Activated CD4-positive, alpha-beta T cell treated with anti-CD3 and anti-CD28 coated beads, Interleukin-2, Interleukin-6, amounts not matched to agents 100 ng/mL and 50 ng/mL, durations not matched to agents 16 hours and 8 hours (primary cell): Measurements from ENCODE around the gene SPECC1.
"Not testable (repeated sequence)": the region's sequence is repeated elsewhere in the genome, so short reads cannot be mapped to it uniquely, and the experiment has no call there.

Source experiments
- DNase-seq: peaks from one replicate; pipeline ENCODE4 v3.0.0-alpha.2; 2020

Gene SPECC1

DNA sequence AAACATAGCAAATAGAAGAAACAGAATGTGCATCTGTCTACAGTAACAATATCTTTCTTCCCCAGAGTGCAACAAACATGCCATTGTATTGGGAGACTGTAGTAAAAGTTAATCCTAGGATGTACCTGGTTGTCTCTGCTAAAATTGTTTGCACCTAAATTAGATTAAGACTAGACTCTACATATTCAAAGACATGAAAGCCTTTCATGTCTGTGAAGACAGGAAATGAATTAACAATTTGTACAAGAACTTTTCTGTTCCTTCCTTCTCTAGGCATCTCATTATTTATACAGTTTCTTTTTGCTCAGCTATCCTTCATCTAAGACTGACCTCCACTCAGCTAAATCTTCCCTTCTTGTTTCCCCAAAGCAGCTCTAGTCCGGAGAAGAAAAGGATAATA, 237.5 kb downstream of the SPECC1 start:
- DNase-seq, result no peak

GRCh38 chr17:20253323-20253722, 244.2 kb downstream of the SPECC1 start:
- no peak for DNase-seq

DNA sequence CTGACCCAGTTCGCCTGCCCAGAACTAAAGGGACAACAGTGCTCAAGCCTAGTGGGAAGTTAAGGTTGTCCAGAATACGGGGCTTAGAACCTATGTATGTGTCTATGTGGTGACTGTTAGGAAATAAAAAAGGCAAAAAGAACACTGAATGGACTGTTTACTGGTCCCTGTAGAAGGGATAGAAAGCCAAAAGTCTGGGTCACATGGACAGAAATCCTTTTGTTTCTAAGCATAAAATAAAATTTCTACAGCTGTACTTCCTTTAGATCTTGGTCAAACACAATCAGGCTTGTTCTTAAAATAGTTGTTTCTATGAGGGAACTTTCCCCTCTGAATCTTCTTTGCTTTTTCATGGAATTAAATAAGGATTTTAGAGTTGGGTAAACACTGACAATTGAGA, 245.4 kb downstream of the SPECC1 start:
- DNase-seq, result no peak

GRCh38 chr17:20256144-20256543, 247.0 kb downstream of the SPECC1 start:
- DNase-seq, result no peak

GRCh38 chr17:20257008-20257407, 247.8 kb downstream of the SPECC1 start:
- no peak for DNase-seq

DNA sequence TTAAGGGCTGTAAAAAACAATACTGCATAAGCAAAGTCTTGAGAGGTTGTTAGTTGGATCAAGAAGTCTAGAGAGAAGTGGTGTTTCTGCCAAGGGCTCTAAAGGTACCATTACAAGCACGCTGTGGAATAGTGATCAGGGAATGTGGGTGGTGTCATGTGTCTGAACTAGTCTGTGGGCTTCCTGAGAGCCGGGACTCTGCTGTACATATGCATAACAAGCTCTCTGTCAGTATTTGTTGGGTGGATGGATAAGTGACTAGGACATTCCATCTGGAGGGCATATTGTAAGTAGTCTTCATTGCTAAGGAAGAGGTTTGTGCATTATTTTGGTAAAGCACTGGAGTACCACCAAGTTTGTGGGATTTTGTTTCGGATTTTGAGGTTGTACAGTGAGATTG, 248.6 kb downstream of the SPECC1 start:
- no peak for DNase-seq

GRCh38 chr17:20259668-20260067, 250.5 kb downstream of the SPECC1 start:
- DNase-seq, result no peak

DNA sequence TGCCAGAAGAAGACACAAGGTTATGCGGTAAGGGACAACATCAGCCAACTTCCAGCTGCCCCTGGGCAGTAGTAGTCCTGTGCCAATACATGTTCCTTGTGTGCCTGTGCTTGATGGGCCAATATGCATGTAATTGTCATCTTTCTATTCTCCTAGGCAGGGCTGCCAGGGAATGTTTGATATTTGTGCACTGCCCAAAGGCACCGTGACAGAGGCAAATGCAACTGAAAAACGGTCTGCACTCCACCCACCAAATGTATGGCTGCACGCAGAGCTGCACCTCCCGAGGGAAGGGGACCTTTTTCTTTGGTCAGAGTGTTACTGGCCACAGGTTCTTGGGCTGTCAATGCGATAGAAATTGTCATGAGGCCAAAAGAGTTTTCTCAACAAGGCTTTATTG, 251.1 kb downstream of the SPECC1 start:
- DNase-seq, result no peak

GRCh38 chr17:20262226-20263114, 253.3 kb downstream of the SPECC1 start:
- DNase-seq, result no peak

- DNase-seq, result not testable (repeated sequence)
These were observed 253.9 kb downstream of the SPECC1 start for GRCh38 chr17:20263115-20263433.

GRCh38 chr17:20263595-20263994, 254.4 kb downstream of the SPECC1 start:
- DNase-seq, result no peak

DNA sequence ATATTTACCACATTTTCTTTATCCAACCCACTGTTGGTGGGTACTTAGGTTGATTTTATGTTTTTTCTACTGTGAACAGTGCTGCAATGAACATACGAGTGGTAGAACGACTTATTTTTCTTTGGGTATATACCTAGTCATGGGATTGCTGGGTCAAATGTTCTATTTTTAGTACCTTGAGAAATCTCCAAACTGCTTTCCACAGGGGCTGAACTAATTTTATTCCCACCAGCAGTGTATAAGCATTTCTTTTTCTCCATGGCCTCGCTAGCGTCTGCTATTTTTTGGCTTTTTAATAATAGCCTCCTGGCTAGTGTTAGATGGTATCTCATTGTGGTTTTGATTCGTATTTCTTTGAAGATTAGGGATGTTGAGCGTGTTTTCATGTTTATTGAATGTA, 255.8 kb downstream of the SPECC1 start:
- DNase-seq, result no peak

GRCh38 chr17:20266806-20267458, 257.8 kb downstream of the SPECC1 start:
- no peak for DNase-seq

DNA sequence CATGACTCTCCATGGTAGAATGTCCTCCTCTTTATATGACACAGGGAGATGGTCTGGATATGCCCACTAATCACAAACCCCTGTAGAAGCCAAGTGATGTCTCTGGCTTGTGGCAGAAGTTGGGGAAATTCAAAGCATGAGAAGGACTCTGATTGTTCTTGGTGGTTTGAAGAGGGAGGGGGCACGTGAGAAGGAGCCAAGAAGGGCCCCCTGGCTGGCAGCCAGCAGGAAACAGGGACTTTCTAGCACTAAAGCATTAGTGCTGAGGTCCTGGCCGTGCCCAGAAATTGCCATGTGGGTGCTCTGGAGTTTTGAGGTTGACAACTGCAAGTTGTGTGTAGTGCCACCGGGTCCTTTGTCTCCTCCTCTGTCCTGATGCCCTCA, 258.3 kb downstream of the SPECC1 start:
- DNase-seq, result no peak

DNA sequence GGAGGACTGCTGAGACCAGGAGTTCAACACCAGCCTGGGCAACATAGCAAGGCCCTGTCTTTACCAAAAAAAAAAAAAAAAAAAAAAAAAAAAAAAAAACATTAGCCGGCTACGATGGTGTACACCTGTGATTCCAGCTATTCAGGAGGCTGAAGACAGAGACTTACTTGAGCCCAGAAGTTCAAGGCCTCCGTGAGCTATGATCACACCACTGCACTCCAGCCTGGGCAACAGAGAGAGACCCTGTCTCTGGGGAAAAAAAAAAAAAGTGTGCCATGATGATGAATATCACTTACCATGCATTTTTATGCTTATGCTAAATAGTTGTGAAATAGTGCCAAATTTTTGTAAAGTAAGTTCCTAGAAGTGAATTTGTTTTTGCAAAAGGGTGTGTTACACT, 261.2 kb downstream of the SPECC1 start:
- DNase-seq, result no peak

DNA sequence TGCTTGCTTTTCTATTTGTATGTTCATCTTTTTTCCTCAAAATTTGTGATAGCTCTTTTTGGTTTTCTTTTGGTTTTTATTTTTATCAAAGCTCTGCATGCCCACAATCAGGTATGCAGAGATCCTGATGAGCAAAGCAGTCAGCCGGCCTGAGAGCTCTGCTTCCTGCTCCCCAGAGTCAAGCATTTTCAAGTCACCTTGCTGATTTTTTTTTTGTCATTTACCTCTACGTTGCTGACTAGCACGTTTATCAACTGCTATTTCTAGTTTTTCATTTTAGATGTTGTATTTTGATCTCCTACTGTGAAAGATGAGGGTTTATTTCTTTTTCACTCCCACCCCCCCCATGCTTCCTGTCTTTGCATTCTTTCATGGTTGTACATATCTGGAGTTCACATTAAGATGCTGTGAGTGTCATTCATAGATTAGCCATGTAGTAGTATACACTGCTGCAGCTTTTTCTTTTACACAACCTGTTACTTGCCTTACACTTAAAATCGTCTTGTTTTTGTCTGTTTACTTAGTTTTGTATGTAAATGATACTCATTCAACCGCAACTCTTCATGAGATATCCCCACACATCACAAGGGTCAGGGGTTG, 262.0 kb downstream of the SPECC1 start:
- DNase-seq, result no peak

DNA sequence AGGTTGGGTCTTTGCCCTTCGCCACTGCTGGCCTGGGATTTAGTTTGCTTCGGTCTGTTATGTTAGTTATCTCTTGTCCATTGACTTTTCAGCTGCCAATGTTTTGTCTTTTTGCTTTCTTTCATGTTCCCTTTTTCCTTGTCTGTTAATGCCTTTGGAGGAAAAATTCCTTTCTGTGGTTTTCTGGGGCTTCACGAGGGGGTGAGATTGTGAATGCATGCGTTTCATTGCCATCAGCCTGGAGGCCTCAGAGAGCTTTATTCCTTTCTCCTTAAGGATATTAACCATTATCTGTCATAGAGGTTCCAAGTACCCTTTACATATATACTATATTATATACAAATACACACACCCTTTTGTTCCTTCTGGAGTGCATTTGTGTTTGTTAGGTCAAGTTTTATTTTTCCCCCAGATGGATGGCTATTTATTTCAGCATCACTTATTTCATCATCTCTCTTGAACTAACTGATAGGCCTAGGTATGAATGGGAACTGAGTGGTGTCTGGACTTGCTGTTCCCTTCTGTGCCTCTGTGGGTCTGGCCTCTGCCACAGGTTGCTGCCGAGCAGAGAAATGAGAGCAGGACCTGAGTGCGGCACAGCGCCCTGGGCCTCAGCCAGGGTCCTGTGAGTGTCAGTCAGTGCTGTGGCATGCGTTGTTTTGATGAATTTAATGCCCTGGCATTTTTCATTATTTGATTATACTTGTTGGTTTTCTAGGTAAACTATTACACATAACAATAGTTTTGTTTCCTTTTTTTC, 264.8 kb downstream of the SPECC1 start:
- DNase-seq, result peak; percentile 20

- no peak for DNase-seq
These were observed 266.5 kb downstream of the SPECC1 start for GRCh38 chr17:20275653-20276052.

GRCh38 chr17:20276421-20276820, 267.3 kb downstream of the SPECC1 start:
- DNase-seq, result no peak

- DNase-seq, result no peak
These were observed 269.6 kb downstream of the SPECC1 start for GRCh38 chr17:20278805-20279204.

GRCh38 chr17:20279631-20280030, 270.5 kb downstream of the SPECC1 start:
- no peak for DNase-seq

DNA sequence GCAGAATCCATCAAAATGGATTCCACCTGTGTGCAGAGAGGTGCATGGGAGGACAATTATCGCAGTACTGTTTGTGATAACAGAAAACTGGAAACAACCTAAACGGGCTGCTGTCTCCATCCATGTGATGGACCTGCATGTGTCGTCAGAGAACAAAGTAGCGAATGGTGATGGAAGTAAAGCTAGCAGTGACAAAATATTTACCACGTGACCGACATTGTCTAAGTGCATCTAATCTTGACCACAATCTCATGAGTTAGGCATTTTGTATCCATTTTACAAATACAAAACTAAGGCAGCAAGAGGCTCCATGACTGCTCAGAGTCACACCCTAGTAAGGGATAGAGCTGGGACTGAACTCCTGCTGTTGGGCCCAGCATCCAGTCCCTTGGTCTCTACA, 270.9 kb downstream of the SPECC1 start:
- DNase-seq, result no peak

DNA sequence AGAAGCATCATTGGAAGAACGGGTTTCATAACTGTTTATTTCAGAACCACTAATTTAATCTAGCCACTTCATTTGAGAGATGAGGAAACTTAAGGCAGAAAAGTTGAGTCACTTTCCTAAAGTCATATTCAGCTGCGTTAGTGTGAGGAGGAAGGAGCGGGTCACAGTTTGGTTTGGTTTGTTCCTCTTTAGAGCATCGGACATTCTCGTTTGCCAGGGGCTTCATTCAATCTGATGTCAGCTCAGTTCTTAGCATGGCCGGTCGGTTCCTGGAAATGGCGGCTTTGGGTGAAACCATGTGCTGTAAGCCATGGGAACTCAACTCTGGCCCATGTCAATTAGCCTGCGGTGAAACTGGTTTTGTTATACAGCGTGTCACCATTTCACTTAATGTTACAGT, 271.7 kb downstream of the SPECC1 start:
- no peak for DNase-seq

DNA sequence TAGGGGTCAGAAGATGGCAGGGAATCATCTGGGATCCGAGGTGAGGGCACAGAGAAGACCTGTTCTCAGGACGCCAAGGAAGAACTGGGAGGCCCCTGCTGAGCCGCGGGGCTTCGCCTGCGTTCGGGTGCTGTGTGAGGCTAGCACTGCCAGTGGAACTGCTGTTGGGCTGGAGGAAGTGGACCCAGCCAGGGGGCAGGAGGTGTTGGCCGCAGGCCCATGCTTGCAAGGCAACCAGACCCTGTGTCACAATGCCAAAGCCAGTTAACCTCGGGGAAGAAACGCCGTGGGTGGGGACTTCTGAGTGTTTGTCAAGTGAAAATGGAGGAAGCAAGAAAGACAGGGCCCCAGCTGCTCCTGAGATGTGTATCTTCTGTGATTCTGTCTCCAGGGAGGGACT, 272.7 kb downstream of the SPECC1 start:
- DNase-seq, result no peak
